IMR-90 (cell line): ENCODE measurements around the gene CCNE1. TPM values are rescaled to one million over a fixed set of nuclear protein-coding genes. Genes with fewer than 3 reads are reported as not detected.

ENCODE experiments used
- ATAC-seq: fragments of 200-7000 bp; cut with Tn5 transposase; 2 replicates; pipeline ENCODE4 v1.9.1; 2020; ENCODE audit warnings: low read depth, mild to moderate bottlenecking, moderate library complexity
- BruUV-seq: library from RNA; stranded (reverse); fragments of 400-500 nt; replicated peaks from 2 replicates; lab custom pipeline; 2021; lab: Mats Ljungman, UMichigan
- CTCF ChIA-PET: fragments of 300-600 bp; formaldehyde crosslinking; extraction: SDS; loops from one replicate; lab custom pipeline; 2021; ENCODE audit warnings: antibody characterized with exemption; lab: Yijun Ruan, JAX
- POLR2A ChIA-PET: fragments of 300-600 bp; sonication (Branson Sonifier 250); formaldehyde crosslinking; loops from one replicate; lab custom pipeline; 2022; ENCODE audit warnings: antibody characterized with exemption; ENCODE audit not compliant: unreplicated experiment; lab: Charles Lee
- DNase-seq: peaks from one replicate; pipeline ENCODE4 v3.0.0; 2013
- H2AFZ ChIP-seq: replicated peaks from 2 replicates; pipeline ENCODE3; 2013; ENCODE audit warnings: low read length, mild to moderate bottlenecking; ENCODE audit not compliant: poor library complexity
- H2AK5ac ChIP-seq: 2 replicates; pipeline ENCODE4 v1.6.1; 2013; ENCODE audit warnings: low read depth, low read length, inconsistent platforms
- H2AK9ac ChIP-seq: replicated peaks from 2 replicates; pipeline ENCODE3; 2013; ENCODE audit warnings: mild to moderate bottlenecking, low read depth, low read length, moderate library complexity; ENCODE audit not compliant: poor library complexity
- H2BK120ac ChIP-seq: 2 replicates; pipeline ENCODE4 v1.6.1; 2013; ENCODE audit warnings: low read depth, low read length, inconsistent platforms
- H2BK15ac ChIP-seq: 3 replicates; pipeline ENCODE4 v1.6.1; 2013; ENCODE audit warnings: low read depth, low read length, inconsistent platforms
- H2BK20ac ChIP-seq: 2 replicates; pipeline ENCODE4 v1.6.1; 2013; ENCODE audit warnings: low read depth, mild to moderate bottlenecking, inconsistent platforms, low read length, moderate library complexity
- H2BK5ac ChIP-seq: 2 replicates; pipeline ENCODE4 v1.6.1; 2013; ENCODE audit warnings: mild to moderate bottlenecking, low read depth, low read length, inconsistent platforms; ENCODE audit not compliant: poor library complexity, severe bottlenecking
- H3K14ac ChIP-seq: replicated peaks from 2 replicates; pipeline ENCODE4 v1.6.1; 2013; ENCODE audit warnings: low read depth, low read length, inconsistent platforms
- H3K18ac ChIP-seq: 2 replicates; pipeline ENCODE4 v1.6.1; 2013; ENCODE audit warnings: low read depth, low read length, control low read depth
- H3K23ac ChIP-seq: 2 replicates; pipeline ENCODE4 v1.6.1; 2013; ENCODE audit warnings: low read depth, low read length, inconsistent platforms
- H3K27ac ChIP-seq: 2 replicates; pipeline ENCODE4 v1.5.1; 2013; ENCODE audit warnings: mild to moderate bottlenecking, control low read depth, low read length; ENCODE audit not compliant: insufficient read depth
- H3K27me3 ChIP-seq: 2 replicates; pipeline ENCODE4 v1.6.1; 2013; ENCODE audit warnings: low read length; ENCODE audit not compliant: control insufficient read depth, insufficient read depth
- H3K36me3 ChIP-seq: 2 replicates; pipeline ENCODE4 v1.6.1; 2013; ENCODE audit warnings: low read length, mixed read lengths; ENCODE audit not compliant: control insufficient read depth, insufficient read depth
- H3K4ac ChIP-seq: 2 replicates; pipeline ENCODE4 v1.6.1; 2013; ENCODE audit warnings: low read depth, low read length, inconsistent platforms
- H3K4me1 ChIP-seq: 2 replicates; pipeline ENCODE4 v1.6.1; 2013; ENCODE audit warnings: low read length, mixed read lengths; ENCODE audit not compliant: control insufficient read depth, insufficient read depth
- H3K4me2 ChIP-seq: 2 replicates; pipeline ENCODE4 v1.6.1; 2013; ENCODE audit warnings: low read depth, mild to moderate bottlenecking, control low read depth, low read length, moderate library complexity
- H3K4me3 ChIP-seq: 2 replicates; pipeline ENCODE4 v1.5.1; 2013; ENCODE audit warnings: low read depth, mild to moderate bottlenecking, control low read depth, low read length, moderate library complexity; ENCODE audit not compliant: insufficient read depth
- H3K56ac ChIP-seq: 2 replicates; pipeline ENCODE4 v1.6.1; 2013; ENCODE audit warnings: low read length, inconsistent platforms; ENCODE audit not compliant: insufficient read depth; ENCODE audit errors: extremely low read depth
- H3K79me1 ChIP-seq, 2 experiments: 2 replicates each; pipeline ENCODE4 v1.6.1; 2013; ENCODE audit warnings: low read length in 2 of 2, inconsistent platforms in 1 of 2, low read depth in 1 of 2
- H3K9ac ChIP-seq: 2 replicates; pipeline ENCODE4 v1.6.1; 2013; ENCODE audit warnings: low read depth, low read length, control low read depth
- H3K9me1 ChIP-seq: 2 replicates; pipeline ENCODE4 v1.6.1; 2013; ENCODE audit warnings: low read length, inconsistent platforms; ENCODE audit not compliant: insufficient read depth
- H3K9me3 ChIP-seq: 2 replicates; pipeline ENCODE4 v1.6.1; 2013; ENCODE audit warnings: low read length; ENCODE audit not compliant: control insufficient read depth, insufficient read depth
- H4K20me1 ChIP-seq: 2 replicates; pipeline ENCODE4 v1.6.1; 2013; ENCODE audit warnings: low read length, inconsistent platforms; ENCODE audit not compliant: insufficient read depth
- H4K5ac ChIP-seq: 2 replicates; pipeline ENCODE4 v1.6.1; 2013; ENCODE audit warnings: mild to moderate bottlenecking, low read depth, low read length, control low read depth
- H4K8ac ChIP-seq, 2 experiments: 2 replicates each; pipeline ENCODE4 v1.6.1; 2013; ENCODE audit warnings: low read depth in 2 of 2, low read length in 2 of 2, control low read depth in 1 of 2, inconsistent platforms in 1 of 2
- H4K91ac ChIP-seq: 2 replicates; pipeline ENCODE4 v1.6.1; 2013; ENCODE audit warnings: low read depth, low read length, inconsistent platforms; ENCODE audit not compliant: insufficient read depth
- BHLHE40 ChIP-seq: fragments of 150-350 bp; IDR thresholded peaks from 2 replicates; pipeline ENCODE4 v1.6.1; 2016; ENCODE audit warnings: mild to moderate bottlenecking, low read depth, low read length
- CEBPB ChIP-seq: IDR thresholded peaks from 2 replicates; pipeline ENCODE4 v1.6.1; 2012; ENCODE audit warnings: low read depth, low read length, improper control_type of control experiment
- NFE2L2 ChIP-seq: fragments of 150-350 bp; IDR thresholded peaks from 2 replicates; pipeline ENCODE4 v1.6.1; 2016; ENCODE audit warnings: low read depth, mild to moderate bottlenecking, low read length
- POLR2A ChIP-seq: IDR thresholded peaks from 2 replicates; pipeline ENCODE4 v1.6.1; 2012; ENCODE audit warnings: mild to moderate bottlenecking, low read depth, low read length
- RAD21 ChIP-seq: IDR thresholded peaks from 2 replicates; pipeline ENCODE4 v1.6.1; 2012; ENCODE audit warnings: low read length, improper control_type of control experiment
- RCOR1 ChIP-seq: IDR thresholded peaks from 2 replicates; pipeline ENCODE4 v1.6.1; 2012; ENCODE audit warnings: mild to moderate bottlenecking, low read length, improper control_type of control experiment; ENCODE audit not compliant: insufficient replicate concordance
- SMC3 ChIP-seq: fragments of 150-350 bp; IDR thresholded peaks from 2 replicates; pipeline ENCODE4 v1.6.1; 2016; ENCODE audit warnings: low read depth, mild to moderate bottlenecking, antibody characterized with exemption, low read length, moderate library complexity
- WGBS, 2 experiments: methylation state at CpG; one replicate each; pipeline versions ENCODE4 v1.1.5 to v1.1.7; 2013; ENCODE audit warnings: missing lambda C conversion rate in 2 of 2; ENCODE audit not compliant: insufficient read length in 1 of 2; ENCODE audit errors: extremely low coverage in 2 of 2; 5-methylcytosine and 5-hydroxymethylcytosine counted together
- dilution Hi-C: fragments of 300-500 bp; cut with HindIII; formaldehyde crosslinking; loops from one replicate; pipeline ENCODE4 v1.14.3; 2018; ENCODE audit warnings: low sequenced_read_pairs; ENCODE audit not compliant: unreplicated experiment
- in situ Hi-C: fragments of 300-500 bp; cut with MboI; formaldehyde crosslinking; loops from 3 replicates; pipeline ENCODE4 v1.14.3; 2019; ENCODE audit warnings: low sequenced_read_pairs, inconsistent platforms, mixed read lengths
- intact Hi-C: fragments of 100-400 bp; cut with micrococcal nuclease; formaldehyde crosslinking; loops from 2 replicates; pipeline ENCODE4 v1.10.0; 2022
- polyA plus RNA-seq, 3 experiments: library from polyadenylated mRNA; depleted of rRNA; stranded (reverse); fragments of >200 nt; gene quantifications; 2 replicates each; pipeline ENCODE4 v1.2.3, GENCODE V29; 2012; ENCODE audit warnings: low replicate concordance in 1 of 3
- total RNA-seq: library from RNA; depleted of rRNA; stranded (reverse); fragments of >200 nt; gene quantifications from 2 replicates; pipeline ENCODE4 v1.2.3, GENCODE V29; 2012

Gene CCNE1
- total and polyA plus RNA-seq, 2 of the 4 experiments (the other 2 are of a cell fraction): 6.8 to 7.0 TPM

GRCh38 chr19:29813642-29814041, 1.9 kb downstream of the CCNE1 start:
- Histone ChIP-seq H4K91ac (no peak overlapping the region), H4K20me1 (no peaks in the 10 kb centered on the region), H3K4ac (no peak overlapping the region), H2AK9ac (no peak overlapping the region), H3K9me1 (no peaks in the 10 kb centered on the region; the same call in 1 of the 2 replicates), H3K27ac (no peak overlapping the region), H2AFZ (no peak overlapping the region), H2BK20ac (no peak overlapping the region), H3K14ac (no peak overlapping the region), H3K9ac (no peak overlapping the region), H4K8ac (no peak overlapping the region), H2BK5ac (no peak overlapping the region), H3K79me1 (no peaks in the 10 kb centered on the region), H3K4me1 (no peaks in the 10 kb centered on the region), H3K18ac (no peak overlapping the region), H2BK120ac (no peak overlapping the region), H2BK15ac (no peak overlapping the region), H3K9me3 (no peaks in the 10 kb centered on the region), H3K56ac (no peak overlapping the region), H3K36me3 (no peaks in the 10 kb centered on the region), H4K5ac (no peak overlapping the region), H3K23ac (no peak overlapping the region), H3K27me3 (no peaks in the 10 kb centered on the region), H2AK5ac (no peak overlapping the region), H3K4me3 (no peak overlapping the region), H3K4me2 (no peak overlapping the region)
- BruUV-seq: no TSS peak
- ChIA-PET POLR2A (no interaction called here), CTCF (no interaction called here)
- WGBS, 2 experiments: 100% methylated on average over 1 of the region's 6 CpGs; no CpG with 5 or more reads in 1 of the 2 experiments
- no peak for DNase-seq
- in situ Hi-C loops (loop anchor here (5.0 kb wide), 1 partner anchor 34 kb away; no protein-coding TSS in a partner anchor), intact Hi-C loops (no loop called here), dilution Hi-C loops (no loop called here)
- no peak for ATAC-seq
- TF ChIP-seq SMC3 (no peak), BHLHE40 (no peak), RCOR1 (no peak), POLR2A (no peak), CEBPB (no peak), RAD21 (no peak), NFE2L2 (no peak)
